Mesothelial cell of epicardium (in vitro differentiated cells): ENCODE data around the gene AIMP2. TPM values are rescaled to one million over a fixed set of nuclear protein-coding genes. Genes with fewer than 3 reads are reported as not detected.

Experiments
- DNase-seq, 2 experiments: peaks; one replicate each; pipeline ENCODE4 v3.0.0; 2021; ENCODE audit warnings: low spot score in 2 of 2; ENCODE audit not compliant: unreplicated experiment in 2 of 2
- H3K27ac Mint-ChIP-seq: 2 replicates; pipeline ENCODE4 v1.8.0; 2021; ENCODE audit warnings: mixed read lengths
- H3K27me3 Mint-ChIP-seq: 2 replicates; pipeline ENCODE4 v1.8.0; 2021; ENCODE audit warnings: low read depth, mixed read lengths
- H3K36me3 Mint-ChIP-seq: 2 replicates; pipeline ENCODE4 v1.8.0; 2021; ENCODE audit warnings: mixed read lengths
- H3K4me1 Mint-ChIP-seq: 2 replicates; pipeline ENCODE4 v1.8.0; 2021; ENCODE audit warnings: mixed read lengths
- H3K4me3 Mint-ChIP-seq: 2 replicates; pipeline ENCODE4 v1.8.0; 2021; ENCODE audit warnings: mild to moderate bottlenecking, moderate library complexity, mixed read lengths
- H3K9me3 Mint-ChIP-seq: 2 replicates; pipeline ENCODE4 v1.8.0; 2021; ENCODE audit warnings: mixed read lengths
- total RNA-seq: library from RNA; stranded (reverse); gene quantifications from 3 replicates; pipeline ENCODE4 v1.2.1, GENCODE V29; 2021
- TF ChIP-seq, protein P1 (sequence below): fragments of 200-600 bp; sonication (generic); IDR thresholded peaks from one replicate; pipeline ENCODE4 v1.5.0; 2021; ENCODE audit warnings: antibody characterized with exemption; ENCODE audit not compliant: unreplicated experiment

Gene AIMP2
- total RNA-seq, 1 donor from 2014 or later: 26.9 TPM

DNA sequence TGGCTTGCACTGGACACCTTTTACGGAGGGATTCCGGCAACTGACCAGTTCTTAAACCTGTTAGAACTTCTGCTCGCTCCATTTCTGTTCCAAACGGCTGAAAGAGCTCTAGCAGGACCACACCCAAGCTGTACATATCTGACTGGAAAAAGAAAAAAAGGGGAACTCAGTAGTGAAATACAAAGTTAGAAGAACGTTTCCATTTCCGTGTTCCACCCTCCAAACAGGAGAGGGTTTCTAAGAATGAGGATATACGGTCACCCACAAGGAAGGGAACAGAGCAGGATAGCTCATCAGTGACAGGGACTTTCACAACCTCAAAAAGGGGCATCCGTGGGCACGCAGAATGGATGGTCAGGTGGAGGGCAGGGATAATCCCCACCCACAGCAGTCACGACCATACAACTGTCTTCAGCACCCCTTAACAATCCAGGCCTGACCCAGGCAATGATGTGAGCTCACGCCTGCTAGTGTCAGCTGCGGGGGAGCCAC lies 17.8 kb downstream of the AIMP2 start:
- Mint-ChIP-seq H3K27me3 (no peaks in the 10 kb centered on the region), H3K4me3 (no peak overlapping the region), H3K36me3 (peaks cover 56% of the 10 kb centered on the region), H3K4me1 (no peaks in the 10 kb centered on the region), H3K27ac (no peak overlapping the region), H3K9me3 (no peaks in the 10 kb centered on the region)
- TF ChIP-seq, protein P1, sequence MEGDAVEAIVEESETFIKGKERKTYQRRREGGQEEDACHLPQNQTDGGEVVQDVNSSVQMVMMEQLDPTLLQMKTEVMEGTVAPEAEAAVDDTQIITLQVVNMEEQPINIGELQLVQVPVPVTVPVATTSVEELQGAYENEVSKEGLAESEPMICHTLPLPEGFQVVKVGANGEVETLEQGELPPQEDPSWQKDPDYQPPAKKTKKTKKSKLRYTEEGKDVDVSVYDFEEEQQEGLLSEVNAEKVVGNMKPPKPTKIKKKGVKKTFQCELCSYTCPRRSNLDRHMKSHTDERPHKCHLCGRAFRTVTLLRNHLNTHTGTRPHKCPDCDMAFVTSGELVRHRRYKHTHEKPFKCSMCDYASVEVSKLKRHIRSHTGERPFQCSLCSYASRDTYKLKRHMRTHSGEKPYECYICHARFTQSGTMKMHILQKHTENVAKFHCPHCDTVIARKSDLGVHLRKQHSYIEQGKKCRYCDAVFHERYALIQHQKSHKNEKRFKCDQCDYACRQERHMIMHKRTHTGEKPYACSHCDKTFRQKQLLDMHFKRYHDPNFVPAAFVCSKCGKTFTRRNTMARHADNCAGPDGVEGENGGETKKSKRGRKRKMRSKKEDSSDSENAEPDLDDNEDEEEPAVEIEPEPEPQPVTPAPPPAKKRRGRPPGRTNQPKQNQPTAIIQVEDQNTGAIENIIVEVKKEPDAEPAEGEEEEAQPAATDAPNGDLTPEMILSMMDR: no peak
- DNase-seq: no peak

DNA sequence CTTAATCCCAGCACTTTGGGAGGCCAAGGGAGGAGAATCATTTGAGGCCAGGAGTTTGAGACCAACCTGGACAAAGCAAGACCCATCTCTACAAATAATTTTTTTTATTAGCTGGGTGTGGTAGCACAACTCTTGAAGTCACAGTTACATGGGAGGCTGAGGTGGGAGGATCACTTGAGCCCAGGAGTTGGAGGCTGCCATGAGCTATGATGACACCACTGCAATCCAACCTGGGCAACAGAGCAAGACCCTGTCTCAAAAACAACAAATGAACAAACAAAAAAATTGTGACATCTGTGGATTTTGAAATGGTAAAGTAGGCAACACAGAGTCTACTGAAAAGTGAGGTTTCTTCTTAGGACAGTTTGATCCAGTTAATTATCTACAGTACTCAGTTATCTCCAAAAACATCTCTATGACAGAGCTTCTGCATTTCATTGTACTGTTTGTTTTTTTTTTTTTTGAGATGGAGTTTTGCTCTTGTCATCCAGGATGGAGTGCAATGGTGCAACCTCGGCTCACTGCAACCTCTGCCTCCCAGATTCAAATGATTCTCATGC lies 18.8 kb downstream of the AIMP2 start:
- no peaks in the 10 kb centered on the region for H3K4me1 Mint-ChIP-seq
- H3K36me3 Mint-ChIP-seq: peaks cover 50% of the 10 kb centered on the region
- no peak for DNase-seq
- TF ChIP-seq, protein P1: no peak
- no peak overlapping the region for H3K4me3 Mint-ChIP-seq
- H3K27me3 Mint-ChIP-seq: no peaks in the 10 kb centered on the region
- no peaks in the 10 kb centered on the region for H3K9me3 Mint-ChIP-seq
- no peak overlapping the region for H3K27ac Mint-ChIP-seq

DNA sequence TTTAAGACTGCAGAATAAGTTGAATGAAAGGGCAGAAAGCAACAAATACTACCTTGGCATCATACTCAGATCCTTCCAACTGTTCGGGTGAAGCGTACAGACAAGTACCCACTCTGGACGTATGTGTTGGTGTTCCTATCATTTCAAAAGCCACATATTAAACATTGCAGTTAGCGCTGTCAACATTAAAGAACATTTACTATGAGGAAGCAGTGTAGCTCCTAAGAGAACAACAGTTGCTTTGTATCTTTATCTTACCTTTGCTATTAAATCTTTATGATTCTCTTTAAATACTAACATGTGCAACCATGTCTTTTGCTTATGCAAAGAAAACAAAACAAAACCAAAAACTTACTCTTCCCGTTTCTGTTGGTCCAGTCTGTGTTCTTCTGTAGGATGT lies 19.5 kb downstream of the AIMP2 start:
- TF ChIP-seq, protein P1: no peak

DNA sequence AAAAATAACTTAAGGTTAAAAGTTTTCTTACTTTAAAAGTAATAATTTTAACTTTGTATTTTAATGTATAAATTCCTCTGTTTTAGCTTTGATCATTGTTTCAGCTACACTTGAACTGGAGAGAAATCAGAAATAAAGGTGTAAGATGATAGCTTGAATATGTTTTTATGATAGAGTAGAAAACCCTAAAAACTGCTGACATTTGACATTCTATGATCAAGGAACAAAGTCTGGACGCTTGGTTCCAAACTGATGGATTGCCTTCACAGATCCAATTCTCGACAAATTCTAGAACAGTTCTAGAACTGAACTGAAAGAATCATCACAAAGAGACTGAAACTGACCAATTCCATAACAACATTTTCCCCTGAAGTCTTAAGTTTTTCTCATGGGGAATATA lies 21.9 kb downstream of the AIMP2 start, which contains the start of gene ANKRD61:
Gene ANKRD61 (plus strand): TSS at position 389 of the 400 bp plus-strand sequence. CDS start 0 bp downstream, at position 389.
- Mint-ChIP-seq H3K36me3 (peaks cover 47% of the 10 kb centered on the region), H3K27ac (no peak within 1 kb of the TSS), H3K27me3 (no peaks in the 10 kb centered on the region)

More for the DNA sequence above, 19.5 kb downstream of the AIMP2 start:
- no peak for DNase-seq
- Mint-ChIP-seq H3K9me3 (no peaks in the 10 kb centered on the region), H3K27me3 (no peaks in the 10 kb centered on the region), H3K4me3 (no peak overlapping the region), H3K27ac (no peak overlapping the region), H3K4me1 (no peaks in the 10 kb centered on the region), H3K36me3 (peaks cover 44% of the 10 kb centered on the region)

DNA sequence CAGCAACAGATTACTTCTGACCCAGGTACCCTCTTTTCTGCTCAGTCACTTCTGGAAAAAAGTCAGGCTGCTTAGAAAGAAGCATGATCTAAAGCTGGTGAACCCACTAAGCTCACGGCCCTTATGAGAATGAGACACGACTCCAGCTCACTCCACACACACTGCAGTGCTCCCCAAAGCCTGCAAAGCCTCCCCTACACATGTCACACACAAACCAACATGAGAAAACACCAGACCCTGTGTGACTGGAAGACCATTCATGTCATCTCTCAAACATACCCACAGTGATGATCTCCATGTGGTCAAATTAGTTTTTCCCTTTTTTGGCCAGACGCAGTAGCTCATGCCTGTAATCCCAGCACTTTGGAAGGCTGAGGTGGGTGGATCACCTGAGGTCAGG lies 22.5 kb downstream of the AIMP2 start:
- TF ChIP-seq, protein P1: no peak
- Mint-ChIP-seq H3K4me3 (no peak overlapping the region), H3K27me3 (no peaks in the 10 kb centered on the region), H3K4me1 (no peaks in the 10 kb centered on the region), H3K27ac (no peak overlapping the region), H3K9me3 (no peaks in the 10 kb centered on the region), H3K36me3 (peaks cover 44% of the 10 kb centered on the region)
- no peak for DNase-seq

More for the DNA sequence above, 21.9 kb downstream of the AIMP2 start, which contains the start of gene ANKRD61:
- Mint-ChIP-seq H3K4me3 (no peak within 1 kb of the TSS), H3K9me3 (no peaks in the 10 kb centered on the region), H3K4me1 (no peaks in the 10 kb centered on the region)
- no peak for DNase-seq
- TF ChIP-seq, protein P1: no peak
